TTC549 (cell line): Measurements from ENCODE around the gene PJA1.

Source experiments
- FAIRE-seq: peaks from 2 replicates; lab custom pipeline; 2012; peaks lifted over from hg19 to GRCh38; lab: Jason Lieb, UNC

The PJA1 gene

DNA sequence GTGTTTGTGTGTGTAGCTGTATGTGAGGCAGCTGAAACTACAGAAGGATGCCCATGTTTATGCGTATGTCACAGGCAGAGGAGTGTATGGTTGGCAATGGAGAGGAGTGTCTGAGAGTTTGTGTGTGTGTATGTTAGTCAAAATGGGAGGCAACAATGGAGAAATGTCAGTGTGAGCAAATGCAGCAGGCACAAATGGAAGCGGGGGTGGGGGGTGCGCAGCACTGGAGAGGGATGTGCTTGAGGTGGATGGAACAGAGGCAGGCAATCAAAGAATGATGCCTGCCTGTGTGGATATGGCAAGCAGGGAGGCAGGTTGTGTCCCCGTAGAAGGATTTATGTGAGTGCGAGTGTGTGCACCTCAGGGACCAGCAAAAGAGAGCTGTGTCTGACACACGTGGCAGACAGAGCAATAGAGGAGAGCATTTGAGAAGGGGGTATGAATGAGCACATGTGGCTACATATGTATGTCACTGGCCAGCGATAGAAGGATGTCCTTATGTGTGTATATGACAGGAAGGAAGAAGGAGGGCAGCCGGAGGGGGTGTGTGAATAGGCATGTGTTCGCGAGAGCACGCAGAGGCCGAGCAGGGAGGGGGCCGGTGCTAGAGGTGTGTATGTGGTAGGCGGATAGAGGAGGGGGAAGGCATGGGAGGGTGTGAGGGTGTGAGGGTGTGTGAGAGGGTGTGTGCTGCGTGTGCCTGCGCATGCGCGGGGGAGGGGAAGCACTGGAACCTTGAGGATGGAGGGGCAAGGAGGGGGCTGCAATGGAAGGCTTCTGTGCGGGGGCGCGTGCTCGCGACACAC lies 1.1 kb downstream of the PJA1 start:
- FAIRE-seq: no peak

DNA sequence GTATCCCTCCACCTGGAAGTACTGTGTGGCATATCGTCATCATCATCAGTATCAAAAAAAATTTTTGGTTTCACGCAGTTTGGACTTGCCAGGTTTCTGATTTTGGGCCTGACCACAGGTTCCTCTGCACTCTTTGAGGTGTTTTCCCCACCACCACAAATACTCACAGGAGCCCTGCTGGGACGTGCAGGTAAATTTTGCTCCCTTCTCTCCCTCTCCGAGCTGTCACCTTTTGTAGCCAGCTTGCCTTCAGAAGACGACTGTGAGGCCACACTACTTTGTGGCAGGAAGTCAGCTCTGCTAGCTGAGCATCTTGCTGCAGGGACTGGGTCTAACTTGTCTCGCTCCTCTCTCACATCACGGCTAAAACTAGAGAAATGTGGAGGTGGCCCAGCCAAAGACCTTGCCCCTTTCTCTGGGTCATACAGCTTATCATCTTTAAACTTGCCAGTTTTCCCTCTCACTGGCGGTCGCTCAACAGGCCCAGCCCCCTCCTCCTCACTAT lies 2.8 kb downstream of the PJA1 start:
- no peak for FAIRE-seq

DNA sequence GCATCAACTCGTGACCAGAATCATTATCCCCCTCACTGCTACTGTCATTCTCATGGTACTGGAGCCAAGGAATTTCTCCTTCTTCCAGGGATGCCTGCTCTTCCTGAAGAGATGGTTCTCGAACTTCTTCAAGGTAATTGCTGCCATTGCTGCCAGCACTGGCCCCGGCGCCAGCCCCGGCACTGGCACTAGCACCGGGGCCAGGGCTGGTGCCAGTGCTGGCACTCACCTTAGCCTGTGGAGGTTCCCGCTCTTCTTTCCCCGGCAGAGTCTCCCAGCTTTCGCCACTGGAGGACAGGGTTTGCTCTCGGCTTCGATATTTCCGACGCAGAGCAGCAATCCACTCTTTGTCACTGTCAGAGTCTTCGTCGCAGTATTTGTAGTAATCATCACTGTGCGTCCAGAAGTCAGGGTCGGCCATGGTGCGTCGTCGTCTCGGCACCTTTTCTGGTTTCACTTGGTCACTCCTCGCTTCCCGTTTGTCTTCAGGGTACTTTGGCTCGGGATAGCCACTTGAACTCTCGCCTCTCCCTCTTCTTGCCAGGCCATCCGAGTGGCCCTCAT lies 3.4 kb downstream of the PJA1 start:
- FAIRE-seq: no peak

DNA sequence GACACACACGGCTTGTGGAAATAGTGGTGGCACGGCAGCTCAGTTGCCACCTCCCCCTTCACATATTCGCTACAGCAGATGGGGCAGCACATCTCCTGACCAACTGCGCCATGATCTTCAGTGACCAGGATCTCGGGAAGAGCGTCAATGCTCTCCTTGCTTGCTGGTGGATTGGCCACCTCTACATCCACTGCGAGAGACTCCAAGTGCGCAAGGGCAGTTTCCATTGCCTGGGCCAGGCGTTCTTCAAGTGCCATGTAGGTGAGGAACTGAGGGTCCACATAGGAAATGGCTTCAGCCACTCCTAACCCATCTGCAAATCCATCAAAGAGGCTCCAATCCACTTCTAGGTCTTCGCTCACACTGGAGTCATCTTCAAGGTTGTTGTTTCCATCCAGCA lies 3.9 kb downstream of the PJA1 start:
- FAIRE-seq: no peak

DNA sequence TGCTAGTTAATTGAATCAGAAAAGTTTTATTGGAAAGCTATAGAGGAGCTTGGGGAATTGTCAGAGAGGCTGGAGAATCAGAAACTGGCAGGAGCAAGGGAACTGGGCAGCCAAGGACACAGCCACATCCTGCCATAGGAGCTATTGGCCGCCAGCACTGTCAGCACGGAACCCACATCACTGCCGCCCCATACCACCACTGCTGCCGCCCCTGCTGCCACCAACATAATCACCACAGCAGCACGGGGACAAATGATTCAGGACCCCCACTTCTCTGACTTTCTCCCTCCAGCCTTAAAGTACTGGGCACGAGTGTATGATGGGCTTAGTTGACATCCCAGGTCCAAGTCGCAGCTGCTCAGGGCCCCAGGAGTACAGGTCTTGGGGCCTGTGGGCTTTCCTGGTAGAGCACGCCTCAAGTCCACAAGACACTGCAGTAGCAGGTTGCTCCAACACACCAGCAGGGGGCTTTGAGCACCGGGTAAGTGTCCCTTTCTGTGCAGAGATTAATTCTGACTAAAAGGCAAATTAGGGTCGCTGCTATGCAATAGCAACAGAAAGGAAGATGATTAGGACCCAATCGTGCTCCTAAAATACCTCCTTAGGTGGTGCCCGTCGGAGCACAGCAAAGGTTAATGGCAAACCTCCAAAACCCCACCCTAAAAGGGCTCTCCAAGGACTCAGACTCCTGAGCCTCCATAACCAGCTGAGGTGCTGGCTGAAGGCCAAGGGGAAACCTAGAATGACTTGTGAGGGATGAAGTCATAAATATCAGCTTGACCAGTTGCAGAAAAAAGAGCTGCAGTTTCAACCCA lies 6.9 kb downstream of the PJA1 start:
- FAIRE-seq: no peak

DNA sequence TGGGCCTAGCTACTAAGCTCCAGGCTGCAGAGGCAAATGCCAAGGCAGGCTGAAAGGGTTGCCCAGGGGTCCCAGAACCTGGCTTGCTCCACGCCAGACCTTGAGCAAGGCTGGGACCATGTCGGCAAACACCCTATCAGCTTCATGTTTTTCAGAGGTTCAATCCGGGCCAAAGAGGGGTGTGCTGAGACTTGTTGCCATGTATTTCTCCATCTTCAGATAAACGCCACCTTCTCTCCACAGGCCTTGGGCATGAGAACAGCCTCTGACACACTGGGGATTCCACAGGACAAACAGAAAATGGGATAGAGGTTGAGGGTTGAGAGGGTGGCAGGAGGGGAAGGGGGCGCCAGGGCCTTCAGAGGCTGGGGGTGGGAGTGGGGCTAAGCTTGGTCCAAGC lies 8.6 kb downstream of the PJA1 start:
- no peak for FAIRE-seq

DNA sequence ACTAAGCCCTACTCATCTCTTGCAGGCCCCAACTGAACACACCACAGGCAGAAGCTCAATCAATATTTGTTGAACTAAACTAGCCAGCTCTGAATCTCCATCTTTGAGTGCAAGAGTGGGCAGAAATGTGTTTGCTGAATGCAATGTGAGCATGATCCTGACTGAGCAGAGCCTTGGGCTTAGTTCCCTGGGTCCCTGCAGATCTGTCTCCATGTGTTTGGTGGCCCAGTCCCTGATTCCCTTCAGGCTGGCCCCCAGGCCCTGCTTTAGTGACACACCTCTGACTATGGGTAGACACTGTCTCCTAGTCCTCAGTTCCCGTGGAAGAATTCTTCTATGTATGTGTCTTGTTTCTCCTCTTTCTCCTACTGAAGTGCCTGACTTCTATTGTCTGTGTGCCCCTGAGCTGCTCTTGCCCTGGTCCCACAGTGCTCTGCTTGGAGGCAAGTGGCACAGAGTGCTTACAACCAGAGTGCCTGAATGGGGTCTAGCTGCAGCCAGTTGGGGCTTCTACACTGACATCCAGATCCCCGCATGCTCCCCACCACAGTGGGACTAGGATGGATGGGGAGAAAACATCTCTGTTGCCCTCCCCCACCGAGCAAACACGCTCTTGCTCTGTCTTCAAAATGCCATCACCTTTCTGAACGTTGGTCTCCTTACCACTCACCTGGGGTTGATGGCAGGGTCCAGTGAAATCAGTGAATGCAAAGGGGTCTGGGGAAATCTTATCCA lies 9.3 kb downstream of the PJA1 start:
- FAIRE-seq: no peak

DNA sequence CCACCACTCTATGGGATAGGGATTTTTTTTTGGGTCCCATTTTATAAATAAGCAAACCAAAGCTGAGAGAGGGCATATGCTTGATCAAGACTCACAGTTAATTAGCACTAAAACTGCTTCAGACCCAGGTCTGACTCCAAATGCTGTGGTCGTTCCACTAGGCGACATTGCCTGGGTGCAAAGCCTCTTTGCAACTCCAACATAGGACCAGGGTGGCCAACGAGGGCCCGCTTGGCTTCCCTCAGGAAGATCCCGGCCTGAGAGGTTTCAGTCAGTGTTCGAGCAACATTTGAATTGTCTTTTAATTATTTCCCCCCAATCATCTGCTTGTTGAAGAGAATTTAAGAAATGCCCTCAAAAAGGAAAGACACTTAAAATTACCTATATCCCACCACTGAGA lies 11.2 kb downstream of the PJA1 start:
- FAIRE-seq: no peak

DNA sequence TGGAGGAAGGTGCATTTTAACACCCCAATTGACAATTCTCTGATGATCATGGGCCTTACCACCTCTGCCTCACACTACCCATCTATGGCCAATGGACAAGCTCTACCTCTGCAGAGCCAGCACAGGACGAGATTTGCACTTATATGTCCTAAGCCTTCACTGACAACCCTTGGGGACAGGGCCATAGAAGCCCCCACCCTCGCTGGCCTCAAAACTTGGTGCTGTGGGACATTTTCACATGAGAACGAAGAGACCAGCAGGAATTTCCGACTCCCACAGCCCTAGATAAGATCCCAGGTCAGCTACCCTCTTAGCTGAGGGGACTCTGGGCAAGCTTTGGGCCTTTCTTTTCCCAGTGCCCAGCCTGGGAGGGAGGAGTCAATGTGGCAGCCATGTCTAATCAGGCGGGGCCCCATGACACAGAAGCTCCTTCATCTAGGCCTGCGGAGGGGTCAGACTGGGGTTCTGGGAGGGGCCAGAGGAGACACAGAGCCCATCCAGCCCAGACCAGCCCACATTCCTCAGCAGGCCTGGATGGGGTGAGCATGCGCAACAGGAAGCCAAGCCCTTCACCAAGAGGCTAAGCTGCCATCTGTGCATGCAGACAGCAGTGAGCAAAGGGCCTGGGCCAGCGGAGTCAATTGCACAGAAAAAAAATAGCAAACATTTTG lies 12.1 kb downstream of the PJA1 start:
- FAIRE-seq: no peak

DNA sequence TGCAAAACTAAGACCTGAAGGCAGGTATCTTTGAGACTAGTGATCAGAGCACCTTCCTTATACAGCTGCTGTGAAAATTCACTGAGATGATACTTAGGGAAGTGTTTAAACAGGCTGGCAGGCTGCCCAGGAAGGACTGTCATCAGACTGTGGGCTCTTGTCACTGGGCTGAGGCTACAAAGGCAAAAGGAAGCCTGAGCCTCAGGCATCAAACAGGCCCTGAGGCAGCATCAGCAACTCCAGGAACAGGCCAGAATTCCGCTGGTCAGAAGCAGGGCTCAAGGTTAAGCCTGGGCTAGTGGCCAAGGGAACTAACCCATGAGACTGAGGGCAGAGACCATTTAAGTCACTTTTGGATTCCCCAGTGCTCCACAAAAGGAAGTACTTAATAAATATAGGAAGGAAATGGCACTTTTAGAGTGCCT lies 12.8 kb downstream of the PJA1 start:
- no peak for FAIRE-seq

DNA sequence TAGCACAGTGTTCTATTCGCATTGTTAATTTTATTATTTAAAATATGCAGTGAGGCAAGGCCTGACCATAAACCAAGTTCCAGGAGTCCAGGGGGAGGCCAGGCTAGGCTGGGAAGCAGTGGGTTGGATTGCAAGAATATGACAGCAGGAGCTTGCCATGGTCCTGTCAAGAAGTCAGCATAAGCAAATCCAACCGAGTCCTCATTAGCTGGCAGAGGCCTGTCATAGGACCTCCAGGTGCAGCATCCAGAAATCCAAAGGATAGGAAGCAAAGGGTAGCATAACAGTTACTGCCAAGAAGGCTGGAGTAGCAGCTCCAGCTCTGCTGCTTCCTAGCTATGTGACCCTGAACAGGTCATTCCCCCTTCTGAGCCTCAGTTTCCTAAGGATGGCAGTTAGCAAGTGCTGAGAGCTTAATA lies 13.4 kb downstream of the PJA1 start:
- no peak for FAIRE-seq

DNA sequence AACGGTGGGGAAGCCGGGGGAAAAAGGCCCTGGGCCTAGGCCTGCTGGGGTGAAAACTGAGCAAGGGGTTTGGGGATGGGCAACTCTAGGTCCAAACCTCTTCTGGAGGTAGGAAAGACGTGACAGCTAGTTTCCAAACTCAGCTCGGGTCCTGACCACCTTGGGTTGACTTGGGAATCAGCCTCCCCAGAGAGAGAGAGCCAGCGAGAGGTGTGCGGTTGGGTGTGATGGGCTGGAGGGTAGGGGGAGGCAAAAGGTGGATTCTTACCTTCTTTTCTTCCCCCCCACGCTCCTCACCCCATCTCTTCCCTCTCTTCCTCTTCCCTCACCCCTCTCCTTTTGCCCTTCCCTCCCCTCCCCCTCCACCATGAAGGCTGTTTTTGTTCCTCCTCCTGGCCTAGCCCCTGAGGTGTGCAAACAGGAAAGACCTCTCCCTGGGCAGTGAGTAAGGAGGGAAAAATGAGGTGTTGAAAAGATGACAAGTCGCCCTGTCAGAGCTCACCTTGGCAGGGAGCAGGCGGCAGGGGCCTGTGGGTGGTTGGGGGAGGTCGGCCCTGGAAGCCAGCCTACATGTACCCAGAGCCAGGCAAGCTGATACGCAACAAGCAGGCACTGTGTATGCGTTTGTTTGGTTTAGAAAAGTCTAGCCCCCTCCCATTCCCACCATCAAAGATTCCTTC lies 14.8 kb downstream of the PJA1 start:
- FAIRE-seq: no peak

DNA sequence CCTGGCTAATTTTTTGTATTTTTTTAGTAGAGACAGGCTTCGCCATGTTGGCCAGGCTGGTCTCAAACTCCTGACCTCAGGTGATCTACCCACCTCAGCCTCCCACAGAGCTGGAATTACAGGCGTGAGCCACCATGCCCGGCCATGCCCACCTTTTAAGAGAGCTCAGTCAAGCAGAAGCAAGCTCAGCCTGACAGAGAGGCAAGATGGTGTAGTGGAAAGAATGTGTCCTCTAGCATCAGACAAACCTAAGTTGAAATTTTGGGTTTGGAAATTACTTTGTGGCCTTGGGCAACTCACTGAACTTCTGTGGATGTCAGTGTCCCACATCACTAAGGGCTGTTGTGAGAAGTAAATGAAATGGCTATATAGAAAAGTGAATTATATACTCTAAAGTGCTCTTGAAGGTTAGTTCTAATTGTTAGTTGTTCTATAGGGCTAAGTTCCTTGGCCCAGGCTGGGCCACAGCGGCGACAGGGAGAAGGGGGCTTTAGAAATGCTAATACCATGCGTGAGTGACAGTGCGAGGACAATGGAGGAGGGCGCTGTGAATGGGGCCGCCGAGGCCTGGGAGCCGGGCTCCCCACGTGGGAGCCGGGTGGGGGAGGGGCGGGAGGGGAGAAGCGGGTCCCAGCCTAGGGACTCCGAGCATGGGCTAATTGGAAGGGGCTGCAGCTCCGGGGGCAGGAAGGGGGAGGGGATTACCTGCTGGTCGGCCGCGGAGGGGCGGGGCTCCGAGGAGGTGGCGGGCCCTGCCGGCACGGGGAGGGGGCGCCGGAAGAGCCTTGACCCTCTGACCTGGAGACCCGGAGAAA lies 15.6 kb downstream of the PJA1 start:
- no peak for FAIRE-seq

DNA sequence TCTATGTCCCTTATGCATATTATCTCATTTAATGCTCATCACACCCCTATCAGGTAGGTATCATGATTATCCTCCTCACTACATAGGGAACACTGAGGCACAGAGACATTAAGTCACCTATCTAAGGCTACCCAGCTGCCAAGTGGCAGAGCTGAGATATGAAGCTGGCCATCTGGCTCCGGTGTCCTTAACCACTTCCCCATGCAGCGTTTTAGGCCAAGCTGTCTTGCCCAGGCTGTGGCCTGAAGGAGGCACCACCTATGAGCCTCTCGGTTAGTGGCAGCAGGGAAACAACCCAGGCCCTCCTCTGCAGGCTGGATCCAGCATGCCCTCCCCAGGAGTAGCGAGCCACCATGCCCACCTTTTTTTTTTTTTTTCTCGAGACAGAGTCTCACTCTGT lies 16.3 kb downstream of the PJA1 start:
- FAIRE-seq: no peak

DNA sequence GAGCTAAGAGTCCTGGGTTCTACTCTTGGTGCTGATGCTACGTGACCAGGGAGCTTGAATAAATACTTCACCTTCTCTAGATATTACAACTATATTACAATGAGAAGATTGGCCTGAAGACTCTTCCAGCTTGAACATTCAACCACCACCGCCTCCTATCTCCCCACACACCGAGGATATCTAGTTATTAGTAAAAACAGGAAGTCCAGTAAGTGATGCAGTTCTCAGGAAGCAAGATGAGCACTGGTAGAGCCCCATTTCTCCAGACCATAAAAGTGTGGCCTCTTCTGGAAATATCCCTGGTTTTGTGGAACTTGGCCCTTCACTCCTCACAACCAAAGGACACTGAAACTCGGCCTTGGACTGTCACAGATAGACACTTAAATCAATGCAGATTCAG lies 18.5 kb downstream of the PJA1 start:
- FAIRE-seq: no peak

DNA sequence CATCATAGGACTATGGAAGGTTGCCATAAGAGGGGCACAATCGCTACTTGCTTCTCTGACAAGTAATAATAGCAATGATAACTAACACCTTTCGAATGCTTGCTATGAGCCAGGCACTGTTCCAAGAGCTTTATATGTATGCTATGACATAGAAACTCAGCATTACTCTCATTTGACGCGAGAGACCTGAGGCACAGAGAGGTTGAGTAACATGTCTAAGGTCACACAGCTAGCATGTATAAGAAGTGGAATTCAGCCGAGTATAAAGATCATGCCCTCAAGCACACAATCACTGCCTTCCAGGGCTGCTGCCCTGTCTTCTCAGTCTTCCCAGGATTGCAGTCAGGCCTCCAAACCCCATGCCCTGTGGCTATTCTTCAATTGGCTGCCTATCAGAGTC lies 19.5 kb downstream of the PJA1 start:
- FAIRE-seq: no peak

DNA sequence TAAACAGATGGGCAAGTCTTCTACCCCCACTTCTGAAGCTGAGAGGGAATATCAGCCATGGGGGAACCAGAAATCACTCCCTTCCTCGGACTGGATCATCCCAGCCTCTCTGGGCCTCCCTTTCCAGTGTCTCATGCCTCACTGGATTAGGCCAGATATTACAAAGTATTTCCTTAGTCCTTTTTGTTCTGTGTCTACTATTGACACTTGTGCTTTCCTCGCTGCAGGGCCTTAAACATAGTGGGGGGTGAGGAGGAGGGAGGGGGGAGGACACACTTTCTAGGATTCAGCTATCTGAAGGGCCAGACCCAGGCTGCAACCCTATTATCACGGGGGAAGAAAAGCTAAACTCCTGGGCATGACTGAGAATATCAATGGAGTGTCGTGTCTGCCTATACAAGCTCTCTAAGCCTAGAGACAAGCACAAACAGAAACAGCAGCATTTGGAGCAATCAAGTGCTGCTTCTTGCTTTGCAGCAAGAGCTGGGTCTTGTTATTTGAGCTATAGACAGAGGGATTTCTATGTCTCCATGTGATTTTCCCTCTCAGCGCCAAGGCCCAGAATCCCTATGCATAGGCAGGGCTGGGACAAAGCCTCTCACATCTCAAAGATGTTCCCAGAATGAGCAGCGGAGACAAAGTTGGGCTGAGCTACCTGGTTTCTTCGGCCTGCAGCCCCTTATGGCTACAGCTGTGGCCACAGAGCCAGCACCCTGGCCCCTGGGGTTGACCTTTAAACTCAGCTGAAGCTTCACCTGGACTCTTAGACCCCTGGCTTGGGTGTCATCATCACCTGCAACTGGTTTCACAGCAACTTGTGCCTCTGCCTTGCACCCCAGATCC lies 20.2 kb downstream of the PJA1 start:
- no peak for FAIRE-seq

DNA sequence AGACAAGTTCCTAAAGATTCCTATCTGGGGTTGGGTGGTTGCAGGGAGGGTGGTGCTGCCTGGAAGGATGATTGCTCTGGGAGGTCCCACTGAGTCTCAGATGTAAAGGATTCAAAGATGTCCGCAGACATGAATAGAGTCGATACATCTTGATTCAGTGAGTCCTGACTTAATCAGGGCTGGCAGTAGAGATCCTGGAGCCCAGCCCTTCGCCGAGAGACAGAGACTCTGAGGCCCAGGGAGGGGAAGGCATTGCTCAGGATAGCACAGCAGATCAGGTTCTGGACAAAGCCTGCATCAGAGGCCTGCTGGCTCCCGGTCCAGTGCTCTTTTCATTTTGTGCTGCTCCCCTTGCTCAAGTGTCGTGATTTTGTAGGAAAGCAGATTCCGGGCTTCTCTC lies 21.7 kb downstream of the PJA1 start:
- no peak for FAIRE-seq

DNA sequence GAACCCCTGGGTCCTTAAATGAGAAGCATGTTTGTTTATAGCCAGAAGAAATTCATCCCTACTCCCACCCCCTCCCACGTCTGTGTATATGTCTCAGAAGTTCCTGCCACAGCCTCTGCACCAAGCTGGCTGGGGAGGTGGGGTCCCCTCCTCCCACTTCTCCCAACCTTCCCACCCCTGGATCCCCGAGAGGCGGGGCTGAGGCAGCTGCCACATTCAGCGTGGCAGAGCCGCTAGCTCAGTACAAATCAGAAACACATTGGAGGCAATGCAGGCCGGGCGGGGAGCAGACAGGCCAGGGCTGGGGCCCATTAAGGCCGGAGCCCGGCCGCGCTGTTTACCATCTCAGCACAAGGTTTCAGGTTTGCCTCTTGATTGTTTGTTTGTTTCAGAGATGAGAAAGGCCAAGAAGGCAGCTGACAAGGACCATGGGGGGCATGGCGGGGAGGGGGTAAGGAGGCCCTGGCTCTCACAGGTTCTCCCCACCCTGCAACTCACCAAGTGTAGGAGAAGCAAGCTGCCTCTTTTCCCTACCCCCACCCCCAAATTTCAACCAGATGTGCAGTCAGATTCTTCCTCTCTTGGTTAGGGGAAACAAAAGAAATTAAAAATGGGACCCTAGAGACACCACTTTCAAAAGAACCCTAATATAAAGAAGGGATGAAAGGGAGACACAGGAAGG lies 22.3 kb downstream of the PJA1 start:
- FAIRE-seq: no peak
